Neural progenitor cell (in vitro differentiated cells): ENCODE measurements around the gene CBFA2T3.

Experiments
- CTCF ChIP-seq: fragments of 200-600 bp; sonication (generic); IDR thresholded peaks from 2 replicates; pipeline ENCODE4 v1.5.1; 2017; ENCODE audit warnings: antibody characterized with exemption, mild to moderate bottlenecking
- EZH2 ChIP-seq: fragments of 200-600 bp; sonication (generic); IDR thresholded peaks from 2 replicates; pipeline ENCODE4 v1.6.1; 2017; ENCODE audit warnings: antibody characterized with exemption, mild to moderate bottlenecking, moderate library complexity
- EZH2phosphoT487 ChIP-seq: fragments of 200-600 bp; sonication (generic); IDR thresholded peaks from 2 replicates; pipeline ENCODE4 v1.6.1; 2017; ENCODE audit warnings: antibody characterized with exemption

- TF ChIP-seq CTCF (no peak), EZH2 (no peak), EZH2phosphoT487 (no peak)
Observed at GRCh38 chr16:88983771-88984687, 7.0 kb upstream of the CBFA2T3 start.
